Activated naive CD4-positive, alpha-beta T cell treated with anti-CD3 and anti-CD28 coated beads for 36 hours (primary cell): ENCODE measurements around the gene AHI1. TPM values are rescaled to one million over a fixed set of nuclear protein-coding genes. Genes with fewer than 3 reads are reported as not detected.

Experiments
- CTCF ChIA-PET: fragments of 350-600 bp; sonication (Branson Sonifier 250); formaldehyde crosslinking; loops from one replicate; lab custom pipeline; 2021; ENCODE audit warnings: antibody characterized with exemption; lab: Charles Lee
- DNase-seq: peaks from one replicate; pipeline ENCODE4 v3.0.0-alpha.2; 2020
- H3K27ac Mint-ChIP-seq: one replicate; pipeline ENCODE4 v1.8.0; 2021; ENCODE audit warnings: mild to moderate bottlenecking, mixed read lengths
- H3K27me3 Mint-ChIP-seq: one replicate; pipeline ENCODE4 v1.8.0; 2021; ENCODE audit warnings: low read depth, mixed read lengths
- H3K36me3 Mint-ChIP-seq: one replicate; pipeline ENCODE4 v1.8.0; 2021; ENCODE audit warnings: low read depth, mixed read lengths
- H3K4me1 Mint-ChIP-seq: one replicate; pipeline ENCODE4 v1.8.0; 2021; ENCODE audit warnings: low read depth, mixed read lengths
- H3K4me3 Mint-ChIP-seq: one replicate; pipeline ENCODE4 v1.8.0; 2021; ENCODE audit warnings: mild to moderate bottlenecking, moderate library complexity, mixed read lengths
- H3K9me3 Mint-ChIP-seq: one replicate; pipeline ENCODE4 v1.8.0; 2021; ENCODE audit warnings: mixed read lengths
- intact Hi-C: fragments of 100-400 bp; cut with micrococcal nuclease; formaldehyde crosslinking; loops from one replicate; pipeline ENCODE4 v1.15.1; 2023
- total RNA-seq, 2 experiments: library from RNA; stranded (reverse); gene quantifications; one replicate each; pipeline ENCODE4 v1.2.3, GENCODE V29; 2021

The AHI1 gene
- total RNA-seq, 2 experiments from 2014 or later: 17.8 to 18.8 TPM

GRCh38 chr6:135475292-135475886 is 22.2 kb downstream of the AHI1 start:
- CTCF ChIA-PET: interaction anchor here (1.2 kb wide), 1 partner anchor 25 kb away, joined by 3 read pairs; no protein-coding TSS in a partner anchor
- H3K36me3 Mint-ChIP-seq: peaks cover 35% of the 10 kb centered on the region

GRCh38 chr6:135474362-135474761 is 23.2 kb downstream of the AHI1 start:
- CTCF ChIA-PET: interaction anchor here (1.2 kb wide), 1 partner anchor 24 kb away, joined by 3 read pairs; no protein-coding TSS in a partner anchor
- H3K9me3 Mint-ChIP-seq: peaks cover 6% of the 10 kb centered on the region
- intact Hi-C loops: no loop called here
- peaks cover 25% of the 10 kb centered on the region for H3K36me3 Mint-ChIP-seq
- no peak for DNase-seq
- H3K4me3 Mint-ChIP-seq: no peak overlapping the region
- H3K27me3 Mint-ChIP-seq: no peaks in the 10 kb centered on the region
- no peak overlapping the region for H3K27ac Mint-ChIP-seq
- peaks cover 2% of the 10 kb centered on the region for H3K4me1 Mint-ChIP-seq

More at GRCh38 chr6:135475292-135475886, 22.2 kb downstream of the AHI1 start:
- no peak for DNase-seq
- intact Hi-C loops: no loop called here
- no peak overlapping the region for H3K4me3 Mint-ChIP-seq
- H3K9me3 Mint-ChIP-seq: peaks cover 11% of the 10 kb centered on the region
- H3K4me1 Mint-ChIP-seq: peaks cover 2% of the 10 kb centered on the region
- no peak overlapping the region for H3K27ac Mint-ChIP-seq
- H3K27me3 Mint-ChIP-seq: no peaks in the 10 kb centered on the region

- peaks cover 5% of the 10 kb centered on the region for H3K4me1 Mint-ChIP-seq
- H3K4me3 Mint-ChIP-seq: no peak overlapping the region
- intact Hi-C loops: no loop called here
- H3K36me3 Mint-ChIP-seq: peaks cover 18% of the 10 kb centered on the region
- H3K9me3 Mint-ChIP-seq: no peaks in the 10 kb centered on the region
- no peak for DNase-seq
- CTCF ChIA-PET: no interaction called here
- H3K27me3 Mint-ChIP-seq: no peaks in the 10 kb centered on the region
- H3K27ac Mint-ChIP-seq: no peak overlapping the region
Observed at GRCh38 chr6:135465903-135466302, 31.6 kb downstream of the AHI1 start.

- no peak overlapping the region for H3K4me3 Mint-ChIP-seq
- no peak for DNase-seq
- H3K27ac Mint-ChIP-seq: no peak overlapping the region
- peaks cover 5% of the 10 kb centered on the region for H3K4me1 Mint-ChIP-seq
- peaks cover 14% of the 10 kb centered on the region for H3K36me3 Mint-ChIP-seq
- no peaks in the 10 kb centered on the region for H3K27me3 Mint-ChIP-seq
- H3K9me3 Mint-ChIP-seq: no peaks in the 10 kb centered on the region
- CTCF ChIA-PET: no interaction called here
- intact Hi-C loops: no loop called here
Observed at GRCh38 chr6:135465307-135465706, 32.2 kb downstream of the AHI1 start.

GRCh38 chr6:135464634-135465033 is 32.9 kb downstream of the AHI1 start:
- intact Hi-C loops: no loop called here
- Mint-ChIP-seq H3K36me3 (peaks cover 14% of the 10 kb centered on the region), H3K4me3 (no peak overlapping the region), H3K4me1 (peaks cover 5% of the 10 kb centered on the region), H3K27me3 (no peaks in the 10 kb centered on the region), H3K27ac (no peak overlapping the region), H3K9me3 (no peaks in the 10 kb centered on the region)
- DNase-seq: no peak
- CTCF ChIA-PET: no interaction called here

- no peak overlapping the region for H3K4me3 Mint-ChIP-seq
- H3K4me1 Mint-ChIP-seq: peaks cover 5% of the 10 kb centered on the region
- no peak overlapping the region for H3K27ac Mint-ChIP-seq
- intact Hi-C loops: no loop called here
- CTCF ChIA-PET: interaction anchor here (0.7 kb wide), 1 partner anchor 864 kb away, joined by 3 read pairs; no protein-coding TSS in a partner anchor
- H3K27me3 Mint-ChIP-seq: no peaks in the 10 kb centered on the region
- DNase-seq: no peak
- H3K36me3 Mint-ChIP-seq: peaks cover 15% of the 10 kb centered on the region
- H3K9me3 Mint-ChIP-seq: no peaks in the 10 kb centered on the region
Observed at GRCh38 chr6:135461208-135461607, 36.3 kb downstream of the AHI1 start.

GRCh38 chr6:135458051-135458450 is 39.5 kb downstream of the AHI1 start:
- no peak for DNase-seq
- H3K4me3 Mint-ChIP-seq: no peak overlapping the region
- CTCF ChIA-PET: interaction anchor here (1.1 kb wide), 1 partner anchor 13 kb away, joined by 3 read pairs; no protein-coding TSS in a partner anchor
- no peaks in the 10 kb centered on the region for H3K27me3 Mint-ChIP-seq
- H3K9me3 Mint-ChIP-seq: no peaks in the 10 kb centered on the region
- H3K27ac Mint-ChIP-seq: no peak overlapping the region
- intact Hi-C loops: no loop called here
- peaks cover 5% of the 10 kb centered on the region for H3K36me3 Mint-ChIP-seq
- no peaks in the 10 kb centered on the region for H3K4me1 Mint-ChIP-seq

GRCh38 chr6:135451617-135452190 is 45.8 kb downstream of the AHI1 start:
- CTCF ChIA-PET: interaction anchor here (0.5 to 2.0 kb wide), 8 partner anchors 9 to 775 kb away, joined by 3 to 9 read pairs (median 5); no protein-coding TSS in a partner anchor
- H3K27me3 Mint-ChIP-seq: no peaks in the 10 kb centered on the region
- H3K9me3 Mint-ChIP-seq: no peaks in the 10 kb centered on the region
- no peak overlapping the region for H3K4me3 Mint-ChIP-seq
- no peak for DNase-seq
- peaks cover 2% of the 10 kb centered on the region for H3K36me3 Mint-ChIP-seq
- H3K4me1 Mint-ChIP-seq: no peaks in the 10 kb centered on the region
- intact Hi-C loops: loop anchor here (1.0 to 5.0 kb wide), 6 partner anchors 47 to 866 kb away; no protein-coding TSS in a partner anchor
- H3K27ac Mint-ChIP-seq: no peak overlapping the region

- no peak for DNase-seq
- H3K36me3 Mint-ChIP-seq: peaks cover 2% of the 10 kb centered on the region
- H3K4me3 Mint-ChIP-seq: no peak overlapping the region
- H3K27ac Mint-ChIP-seq: no peak overlapping the region
- CTCF ChIA-PET: interaction anchor here (0.6 to 1.3 kb wide), 3 partner anchors 10 to 777 kb away, joined by 3 read pairs; no protein-coding TSS in a partner anchor
- intact Hi-C loops: no loop called here
- no peaks in the 10 kb centered on the region for H3K9me3 Mint-ChIP-seq
- no peaks in the 10 kb centered on the region for H3K27me3 Mint-ChIP-seq
- no peaks in the 10 kb centered on the region for H3K4me1 Mint-ChIP-seq
Observed at GRCh38 chr6:135449246-135449645, 48.3 kb downstream of the AHI1 start.

GRCh38 chr6:135440087-135440792 is 57.3 kb downstream of the AHI1 start:
- DNase-seq: no peak
- CTCF ChIA-PET: interaction anchor here (0.6 to 1.7 kb wide), 5 partner anchors 10 to 710 kb away, joined by 3 to 6 read pairs (median 3); no protein-coding TSS in a partner anchor
- no peak overlapping the region for H3K27ac Mint-ChIP-seq

GRCh38 chr6:135439549-135439948 is 58.0 kb downstream of the AHI1 start:
- Mint-ChIP-seq H3K27me3 (no peaks in the 10 kb centered on the region), H3K9me3 (peaks cover 2% of the 10 kb centered on the region), H3K36me3 (peaks cover 5% of the 10 kb centered on the region), H3K27ac (no peak overlapping the region), H3K4me3 (peak overlapping the region; percentile 7), H3K4me1 (peaks cover 22% of the 10 kb centered on the region)
- intact Hi-C loops: loop anchor here (1.0 to 5.0 kb wide), 7 partner anchors 227 to 557 kb away; partner anchors contain the start of gene MYB
- CTCF ChIA-PET: interaction anchor here (0.6 to 1.7 kb wide), 7 partner anchors 10 to 632 kb away, joined by 3 to 6 read pairs (median 3); no protein-coding TSS in a partner anchor
- DNase-seq: no peak

More at GRCh38 chr6:135440087-135440792, 57.3 kb downstream of the AHI1 start:
- no peaks in the 10 kb centered on the region for H3K9me3 Mint-ChIP-seq
- peak overlapping the region; percentile 62 for H3K4me3 Mint-ChIP-seq
- H3K4me1 Mint-ChIP-seq: peaks cover 22% of the 10 kb centered on the region
- no peaks in the 10 kb centered on the region for H3K27me3 Mint-ChIP-seq
- intact Hi-C loops: no loop called here
- H3K36me3 Mint-ChIP-seq: no peaks in the 10 kb centered on the region
